Mesenchymal stem cell (in vitro differentiated cells and primary cell): ENCODE results near the gene COG3.

Source experiments
- DNase-seq: peaks from one replicate; pipeline ENCODE4 v3.0.0-alpha.2; 2013
- H2AFZ ChIP-seq: one replicate; pipeline ENCODE4 v1.6.1; 2013; ENCODE audit warnings: low read depth, mild to moderate bottlenecking, control low read depth, inconsistent platforms, low read length, moderate library complexity
- H2AK5ac ChIP-seq: 2 replicates; pipeline ENCODE4 v1.6.1; 2013; ENCODE audit warnings: low read length, moderate library complexity, mild to moderate bottlenecking, inconsistent platforms; ENCODE audit not compliant: severe bottlenecking
- H2BK120ac ChIP-seq: one replicate; pipeline ENCODE4 v1.6.1; 2013; ENCODE audit warnings: low read depth, mild to moderate bottlenecking, inconsistent platforms, low read length, moderate library complexity
- H2BK12ac ChIP-seq, 2 experiments: one replicate each; pipeline ENCODE4 v1.6.1; 2013; ENCODE audit warnings: inconsistent platforms in 2 of 2, low read length in 2 of 2, mild to moderate bottlenecking in 2 of 2, moderate library complexity in 2 of 2, control low read depth in 1 of 2
- H2BK15ac ChIP-seq: one replicate; pipeline ENCODE4 v1.6.1; 2013; ENCODE audit warnings: mild to moderate bottlenecking, low read depth, inconsistent platforms; ENCODE audit not compliant: poor library complexity, severe bottlenecking
- H2BK5ac ChIP-seq: 2 replicates; pipeline ENCODE4 v1.6.1; 2013; ENCODE audit warnings: low read depth, mild to moderate bottlenecking, low read length, control low read depth, inconsistent platforms; ENCODE audit not compliant: poor library complexity, severe bottlenecking
- H3K14ac ChIP-seq, 2 experiments: one replicate each; pipeline ENCODE4 v1.6.1; 2013; ENCODE audit warnings: inconsistent platforms in 2 of 2, low read length in 2 of 2, control low read depth in 1 of 2, mild to moderate bottlenecking in 1 of 2, moderate library complexity in 1 of 2
- H3K18ac ChIP-seq, 2 experiments: one replicate each; pipeline ENCODE4 v1.6.1; 2013; ENCODE audit warnings: inconsistent platforms in 2 of 2, low read length in 2 of 2, control low read depth in 1 of 2, low read depth in 1 of 2, mild to moderate bottlenecking in 1 of 2
- H3K23ac ChIP-seq, 2 experiments: one replicate each; pipeline ENCODE4 v1.6.1; 2013; ENCODE audit warnings: inconsistent platforms in 2 of 2, low read length in 2 of 2, mild to moderate bottlenecking in 2 of 2, moderate library complexity in 2 of 2, control low read depth in 1 of 2
- H3K27ac ChIP-seq: 2 replicates; pipeline ENCODE4 v1.5.1; 2013; ENCODE audit warnings: mild to moderate bottlenecking, moderate library complexity, low read length, control low read depth, inconsistent platforms; ENCODE audit not compliant: poor library complexity, severe bottlenecking
- H3K27me3 ChIP-seq, 2 experiments: 2 replicates each; pipeline versions ENCODE4 v1.6.1 to v1.7.0; 2013; ENCODE audit warnings: low read length in 2 of 2, mild to moderate bottlenecking in 2 of 2, moderate library complexity in 2 of 2, control low read depth in 1 of 2, inconsistent platforms in 1 of 2; ENCODE audit not compliant: control insufficient read depth in 1 of 2, insufficient read depth in 1 of 2
- H3K36me3 ChIP-seq, 2 experiments: 2 replicates each; pipeline versions ENCODE4 v1.6.1 to v1.7.0; 2013; ENCODE audit warnings: low read length in 2 of 2, control low read depth in 1 of 2, inconsistent platforms in 1 of 2, low read depth in 1 of 2, mild to moderate bottlenecking in 1 of 2; ENCODE audit not compliant: insufficient read depth in 2 of 2, control insufficient read depth in 1 of 2
- H3K4ac ChIP-seq, 2 experiments: one replicate each; pipeline ENCODE4 v1.6.1; 2013; ENCODE audit warnings: inconsistent platforms in 2 of 2, low read length in 2 of 2, mild to moderate bottlenecking in 2 of 2, moderate library complexity in 2 of 2, control low read depth in 1 of 2, low read depth in 1 of 2
- H3K4me1 ChIP-seq: 2 replicates; pipeline ENCODE4 v1.6.1; 2013; ENCODE audit warnings: low read depth, low read length, control low read depth; ENCODE audit not compliant: control insufficient read depth, insufficient read depth
- H3K4me2 ChIP-seq: 2 replicates; pipeline ENCODE4 v1.6.1; 2013; ENCODE audit warnings: low read length, mild to moderate bottlenecking, inconsistent platforms; ENCODE audit not compliant: poor library complexity, severe bottlenecking
- H3K4me3 ChIP-seq, 2 experiments: 2 replicates each; pipeline versions ENCODE4 v1.5.1 to v1.7.0; 2013; ENCODE audit warnings: low read length in 2 of 2, mild to moderate bottlenecking in 2 of 2, control low read depth in 1 of 2, low read depth in 1 of 2; ENCODE audit not compliant: insufficient read depth in 1 of 2
- H3K79me1 ChIP-seq: replicated peaks from 2 replicates; pipeline ENCODE4 v1.6.1; 2013; ENCODE audit warnings: mild to moderate bottlenecking, control low read depth, low read length, inconsistent platforms; ENCODE audit not compliant: poor library complexity, severe bottlenecking
- H3K9ac ChIP-seq: 2 replicates; pipeline ENCODE4 v1.7.0; 2013; ENCODE audit warnings: mild to moderate bottlenecking, low read length, moderate library complexity
- H3K9me3 ChIP-seq: 2 replicates; pipeline ENCODE4 v1.7.0; 2013; ENCODE audit warnings: mild to moderate bottlenecking, low read length; ENCODE audit not compliant: control insufficient read depth
- H4K8ac ChIP-seq: one replicate; pipeline ENCODE4 v1.6.1; 2013; ENCODE audit warnings: inconsistent platforms, mild to moderate bottlenecking, low read length, moderate library complexity
- H4K91ac ChIP-seq: one replicate; pipeline ENCODE4 v1.6.1; 2013; ENCODE audit warnings: mild to moderate bottlenecking, low read length, inconsistent platforms
- WGBS: methylation state at CpG from one replicate; pipeline ENCODE4 v1.1.7; 2013; ENCODE audit warnings: mixed read lengths; 5-methylcytosine and 5-hydroxymethylcytosine counted together

The COG3 gene

DNA sequence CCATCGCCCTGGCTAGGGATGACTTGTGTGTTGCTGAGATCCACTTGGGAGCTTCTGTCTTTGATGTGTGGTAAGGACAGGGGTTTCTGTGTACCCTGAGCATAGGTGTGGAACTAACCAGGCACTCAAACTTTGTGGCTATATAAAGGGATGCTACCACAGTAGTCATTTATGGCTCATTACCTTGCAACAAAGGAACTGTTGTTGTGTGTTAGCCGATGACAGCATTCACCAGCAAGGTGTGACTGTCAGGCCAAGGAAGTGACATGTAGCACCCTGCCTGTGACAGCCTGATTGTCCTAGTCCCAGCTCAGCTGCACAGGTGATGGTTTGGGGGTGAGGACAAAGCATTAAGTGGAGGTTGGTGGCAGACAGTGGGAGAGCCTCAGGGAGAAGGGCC, 73.6 kb downstream of the COG3 start:
- Histone ChIP-seq H2AFZ (no peak overlapping the region), H3K4me3 (no peak overlapping the region), H3K4me2 (no peak overlapping the region), H2BK120ac (no peak overlapping the region), H3K23ac (no peak overlapping the region), H4K91ac (no peak overlapping the region), H3K9ac (no peak overlapping the region), H3K79me1 (peaks cover 3% of the 10 kb centered on the region), H3K4ac (no peak overlapping the region), H3K4me1 (no peaks in the 10 kb centered on the region), H4K8ac (no peak overlapping the region), H3K36me3 (peaks cover 24 to 43% of the 10 kb centered on the region in 2 experiments), H2AK5ac (no peak overlapping the region), H2BK15ac (no peak overlapping the region), H3K9me3 (no peaks in the 10 kb centered on the region), H3K27me3 (no peaks in the 10 kb centered on the region), H3K27ac (no peak overlapping the region), H2BK5ac (no peak overlapping the region), H2BK12ac (no peak overlapping the region), H3K14ac (no peak overlapping the region), H3K18ac (no peak overlapping the region)
- 95% methylated on average over 2 of the region's 2 CpGs for WGBS
- no peak for DNase-seq

DNA sequence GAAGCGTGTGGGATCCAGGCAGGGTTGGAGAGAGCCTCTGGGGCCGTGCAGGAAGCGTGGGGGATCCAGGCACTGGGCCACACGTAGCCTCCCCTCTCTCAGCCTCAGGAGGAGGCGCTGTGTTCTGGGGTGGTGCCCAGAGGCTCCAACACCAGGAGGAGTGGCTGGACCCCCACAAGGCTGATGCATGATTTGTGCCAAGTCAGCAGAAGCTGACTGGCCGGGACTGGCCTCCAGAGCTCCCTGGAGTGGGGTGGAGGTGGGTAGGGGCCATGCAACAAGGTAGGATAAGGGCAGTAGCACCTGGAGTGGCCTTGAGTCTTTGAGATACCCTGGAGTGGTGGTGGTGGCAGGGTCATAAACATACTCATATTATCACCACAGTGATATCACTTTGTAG, 75.5 kb downstream of the COG3 start:
- Histone ChIP-seq H4K8ac (no peak overlapping the region), H3K4me2 (no peak overlapping the region), H3K27ac (no peak overlapping the region), H3K18ac (no peak overlapping the region), H3K4ac (no peak overlapping the region), H3K9ac (no peak overlapping the region), H3K79me1 (no peaks in the 10 kb centered on the region), H2BK12ac (no peak overlapping the region), H3K9me3 (no peaks in the 10 kb centered on the region), H3K27me3 (no peaks in the 10 kb centered on the region), H3K36me3 (peaks cover 13 to 24% of the 10 kb centered on the region in 2 experiments), H3K4me1 (no peaks in the 10 kb centered on the region), H4K91ac (no peak overlapping the region), H2BK5ac (no peak overlapping the region), H2BK120ac (no peak overlapping the region), H2AK5ac (no peak overlapping the region), H2BK15ac (no peak overlapping the region), H3K14ac (no peak overlapping the region), H3K23ac (no peak overlapping the region), H3K4me3 (no peak overlapping the region), H2AFZ (no peak overlapping the region)
- 96% methylated on average over 6 of the region's 6 CpGs for WGBS
- DNase-seq = no peak

DNA sequence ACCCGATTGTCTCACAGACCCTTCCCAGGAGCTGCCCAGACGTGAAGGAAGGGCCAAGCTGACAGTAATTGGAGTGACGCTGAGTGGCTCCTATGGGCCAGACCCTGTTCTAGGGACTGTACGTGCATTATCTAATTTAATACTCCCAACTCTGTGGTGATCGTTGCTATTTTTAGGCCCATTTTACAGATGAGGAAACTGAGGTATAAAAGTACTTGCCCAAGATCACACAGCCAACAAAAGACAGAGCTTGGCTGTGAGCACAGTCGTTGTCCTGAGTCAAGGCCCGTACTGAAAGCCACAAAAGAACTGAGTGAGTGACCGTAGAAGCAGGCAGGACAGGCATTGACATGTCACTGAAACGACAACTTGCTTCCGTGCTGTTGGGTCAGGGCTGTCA, 76.1 kb downstream of the COG3 start:
- no peak overlapping the region for H2BK5ac ChIP-seq
- H3K23ac ChIP-seq = no peak overlapping the region
- H2BK15ac ChIP-seq = no peak overlapping the region
- H3K4me1 ChIP-seq = no peaks in the 10 kb centered on the region
- no peak overlapping the region for H2AFZ ChIP-seq
- no peak overlapping the region for H4K8ac ChIP-seq
- H3K9me3 ChIP-seq = no peaks in the 10 kb centered on the region
- no peak overlapping the region for H3K4me3 ChIP-seq
- H2AK5ac ChIP-seq = no peak overlapping the region
- no peak overlapping the region for H4K91ac ChIP-seq
- 91% methylated on average over 10 of the region's 10 CpGs for WGBS
- no peak overlapping the region for H3K4me2 ChIP-seq
- no peak overlapping the region for H2BK120ac ChIP-seq
- H3K27ac ChIP-seq = no peak overlapping the region
- no peak overlapping the region for H2BK12ac ChIP-seq
- H3K14ac ChIP-seq = no peak overlapping the region
- peaks cover 8 to 18% of the 10 kb centered on the region in 2 experiments for H3K36me3 ChIP-seq
- H3K9ac ChIP-seq = no peak overlapping the region
- DNase-seq = no peak
- no peak overlapping the region for H3K18ac ChIP-seq
- H3K79me1 ChIP-seq = no peaks in the 10 kb centered on the region
- no peaks in the 10 kb centered on the region for H3K27me3 ChIP-seq
- no peak overlapping the region for H3K4ac ChIP-seq

DNA sequence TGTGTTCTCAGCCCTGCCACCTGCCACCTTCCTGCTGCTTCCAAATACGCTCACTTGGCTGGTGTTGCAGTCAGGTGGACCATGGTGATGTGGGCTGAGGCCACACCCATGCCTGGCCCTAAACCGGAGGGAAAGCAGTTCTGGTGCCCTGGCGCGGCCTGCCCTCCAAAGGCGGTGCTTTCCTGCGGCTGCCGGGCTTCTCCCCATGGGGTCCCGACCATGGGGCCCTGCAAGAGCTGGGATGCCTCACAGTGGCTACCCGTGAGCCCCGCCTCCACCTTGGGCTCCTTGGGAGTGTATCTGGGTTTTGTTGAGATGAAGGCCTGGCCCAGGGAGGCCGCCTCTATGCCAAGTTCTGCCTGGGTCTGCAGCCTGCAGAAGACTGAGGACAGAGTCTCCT, 77.1 kb downstream of the COG3 start:
- Histone ChIP-seq H3K4me3 (no peak overlapping the region), H2BK5ac (no peak overlapping the region), H3K79me1 (no peaks in the 10 kb centered on the region), H3K23ac (no peak overlapping the region), H4K91ac (no peak overlapping the region), H3K4me2 (no peak overlapping the region), H3K9me3 (no peaks in the 10 kb centered on the region), H2BK15ac (no peak overlapping the region), H3K18ac (no peak overlapping the region), H3K4me1 (no peaks in the 10 kb centered on the region), H2BK12ac (no peak overlapping the region), H3K27ac (no peak overlapping the region), H3K4ac (no peak overlapping the region), H3K9ac (no peak overlapping the region), H2BK120ac (no peak overlapping the region), H3K14ac (no peak overlapping the region), H4K8ac (no peak overlapping the region), H3K27me3 (peaks cover 4 to 8% of the 10 kb centered on the region in 2 experiments), H2AK5ac (no peak overlapping the region), H2AFZ (no peak overlapping the region), H3K36me3 (peaks cover 7 to 8% of the 10 kb centered on the region in 2 experiments)
- WGBS = 87% methylated on average over 11 of the region's 11 CpGs
- no peak for DNase-seq
